HL-60 (cell line): ENCODE measurements around the gene TBC1D7.

Experiments
- CTCF ChIP-seq: IDR thresholded peaks from one replicate; pipeline ENCODE4 v1.5.1; 2011; ENCODE audit warnings: low read length, control low read depth, inconsistent platforms; ENCODE audit not compliant: insufficient read depth
- GABPA ChIP-seq: IDR thresholded peaks from 2 replicates; pipeline ENCODE4 v1.6.1; 2012; ENCODE audit warnings: low read depth
- POLR2AphosphoS5 ChIP-seq: IDR thresholded peaks from 2 replicates; pipeline ENCODE4 v1.6.1; 2012; ENCODE audit warnings: low read depth
- SPI1 ChIP-seq: IDR thresholded peaks from 2 replicates; pipeline ENCODE4 v1.6.1; 2012; ENCODE audit warnings: low read depth, mild to moderate bottlenecking, borderline replicate concordance
- TF ChIP-seq, protein P1 (sequence below): IDR thresholded peaks from 2 replicates; pipeline ENCODE4 v1.6.1; 2012; ENCODE audit warnings: low read depth; ENCODE audit not compliant: insufficient replicate concordance

DNA sequence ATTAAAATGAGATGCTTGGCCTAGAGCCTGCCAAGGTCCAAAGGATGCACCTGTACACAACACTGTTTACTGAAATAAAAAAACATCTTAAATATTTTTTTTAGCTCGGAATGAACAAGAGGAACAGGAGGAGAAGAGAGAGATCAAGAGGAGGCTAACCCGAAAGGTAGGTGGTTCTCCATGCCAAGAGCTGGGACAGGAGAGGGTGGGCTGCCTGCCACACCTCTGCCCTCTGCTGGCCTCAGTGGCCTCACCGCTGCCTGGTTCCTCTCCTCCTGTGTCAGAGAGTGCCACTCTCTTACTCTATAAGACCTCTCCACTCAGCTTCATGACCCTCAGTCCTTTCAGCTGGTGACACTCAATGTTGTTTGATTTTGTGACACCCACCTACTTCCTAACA is 50.2 kb downstream of the TBC1D7 start:
- TF ChIP-seq POLR2AphosphoS5, result no peak
- no peak for TF ChIP-seq CTCF
- TF ChIP-seq GABPA, result no peak
- no peak for TF ChIP-seq SPI1
- TF ChIP-seq, protein P1, sequence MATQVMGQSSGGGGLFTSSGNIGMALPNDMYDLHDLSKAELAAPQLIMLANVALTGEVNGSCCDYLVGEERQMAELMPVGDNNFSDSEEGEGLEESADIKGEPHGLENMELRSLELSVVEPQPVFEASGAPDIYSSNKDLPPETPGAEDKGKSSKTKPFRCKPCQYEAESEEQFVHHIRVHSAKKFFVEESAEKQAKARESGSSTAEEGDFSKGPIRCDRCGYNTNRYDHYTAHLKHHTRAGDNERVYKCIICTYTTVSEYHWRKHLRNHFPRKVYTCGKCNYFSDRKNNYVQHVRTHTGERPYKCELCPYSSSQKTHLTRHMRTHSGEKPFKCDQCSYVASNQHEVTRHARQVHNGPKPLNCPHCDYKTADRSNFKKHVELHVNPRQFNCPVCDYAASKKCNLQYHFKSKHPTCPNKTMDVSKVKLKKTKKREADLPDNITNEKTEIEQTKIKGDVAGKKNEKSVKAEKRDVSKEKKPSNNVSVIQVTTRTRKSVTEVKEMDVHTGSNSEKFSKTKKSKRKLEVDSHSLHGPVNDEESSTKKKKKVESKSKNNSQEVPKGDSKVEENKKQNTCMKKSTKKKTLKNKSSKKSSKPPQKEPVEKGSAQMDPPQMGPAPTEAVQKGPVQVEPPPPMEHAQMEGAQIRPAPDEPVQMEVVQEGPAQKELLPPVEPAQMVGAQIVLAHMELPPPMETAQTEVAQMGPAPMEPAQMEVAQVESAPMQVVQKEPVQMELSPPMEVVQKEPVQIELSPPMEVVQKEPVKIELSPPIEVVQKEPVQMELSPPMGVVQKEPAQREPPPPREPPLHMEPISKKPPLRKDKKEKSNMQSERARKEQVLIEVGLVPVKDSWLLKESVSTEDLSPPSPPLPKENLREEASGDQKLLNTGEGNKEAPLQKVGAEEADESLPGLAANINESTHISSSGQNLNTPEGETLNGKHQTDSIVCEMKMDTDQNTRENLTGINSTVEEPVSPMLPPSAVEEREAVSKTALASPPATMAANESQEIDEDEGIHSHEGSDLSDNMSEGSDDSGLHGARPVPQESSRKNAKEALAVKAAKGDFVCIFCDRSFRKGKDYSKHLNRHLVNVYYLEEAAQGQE, result no peak
